Upper lobe of left lung (tissue), 4 donors: ENCODE data around the gene SRD5A1.

Experiments used
- EP300 ChIP-seq, 4 donors: sonication (generic); formaldehyde crosslinking; IDR thresholded peaks; one replicate each; pipeline ENCODE4 v1.5.1; 2017; ENCODE audit warnings: antibody characterized with exemption in 4 of 4, control low read depth in 2 of 4
- POLR2A ChIP-seq, 4 donors: fragments of 450-650 bp; IDR thresholded peaks; one replicate each; pipeline ENCODE4 v1.5.1; 2016 to 2017; ENCODE audit warnings: antibody characterized with exemption in 4 of 4, mild to moderate bottlenecking in 2 of 4
- POLR2AphosphoS5 ChIP-seq, 2 donors: sonication (generic); formaldehyde crosslinking; IDR thresholded peaks; one replicate each; pipeline ENCODE4 v1.5.1; 2017; ENCODE audit warnings: antibody characterized with exemption in 2 of 2

DNA sequence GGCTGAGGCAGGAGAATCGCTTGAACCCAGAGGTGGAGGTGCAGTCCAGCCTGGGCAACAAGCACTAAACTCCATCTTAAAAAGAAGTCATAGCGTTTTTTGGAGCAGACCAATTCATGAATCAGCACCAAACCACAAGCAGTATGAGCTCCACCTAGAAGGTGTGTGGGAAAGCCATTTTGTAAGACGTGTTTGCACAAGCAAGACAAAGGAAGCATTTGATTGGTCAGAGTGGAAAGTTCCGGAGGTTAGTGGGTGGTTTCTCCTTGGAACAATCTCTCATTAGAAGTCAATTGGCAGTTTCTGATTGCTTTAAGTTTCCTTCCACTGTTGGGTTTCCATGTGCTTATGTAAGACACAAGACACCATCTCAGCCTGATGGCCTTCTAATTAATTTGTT lies 5.0 kb downstream of the SRD5A1 start:
- TF ChIP-seq POLR2AphosphoS5 (IDR thresholded peaks at IDR 0.05), result no peak
- no peak for TF ChIP-seq EP300 (IDR thresholded peaks at IDR 0.05)
- TF ChIP-seq POLR2A (IDR thresholded peaks at IDR 0.05), result no peak
